ENCODE data around the gene ARPC1B. TPM values are rescaled to one million over a fixed set of nuclear protein-coding genes. Genes with fewer than 3 reads are reported as not detected.

The ARPC1B gene
- total and polyA plus RNA-seq, 9 of the 15 experiments (the other 6 are each of a cell fraction or from before 2014, with no cell fraction given) = 6.7 to 357 (median 211) TPM

GRCh38 chr7:99408379-99409191 is 34.1 kb downstream of the ARPC1B start, which contains the start of the genes BUD31 and PDAP1 (continued):
- TF ChIP-seq SIX5 (IDR thresholded peaks at IDR 0.05; ENCODE audit: borderline replicate concordance in 1 of 2, insufficient read depth in 1 of 2, low read depth in 1 of 2, low read length in 2 of 2) (0 out of 4 replicates have a peak, but pooled peaks of 1 of the 2 experiments have one; percentile 12), TRIM28 (IDR thresholded peaks at IDR 0.05) (no peak; the same call in 1 of the 2 replicates), NR4A1 (CRISPR knock-in tag; IDR thresholded peaks at IDR 0.05) (peak; percentile 61; the same call in 1 of the 2 replicates), NR4A1 (tag; IDR thresholded peaks at IDR 0.05) (0 out of 2 replicates have a peak, but pooled peaks have one; percentile 23), HDAC6 (IDR thresholded peaks at IDR 0.05; ENCODE audit: low read depth, low read length) (no peak), BRD9 (IDR thresholded peaks at IDR 0.05; ENCODE audit: low read depth, partially characterized antibody) (no peak), MYNN (IDR thresholded peaks at IDR 0.05) (peak; percentile 21; the same call in 1 of the 2 replicates), MYNN (CRISPR knock-in tag; IDR thresholded peaks at IDR 0.05) (no peak), HMBOX1 (IDR thresholded peaks at IDR 0.05) (no peak), MYBL2 (IDR thresholded peaks at IDR 0.05; ENCODE audit: low read depth) (no peak), MYBL2 (CRISPR knock-in tag; IDR thresholded peaks at IDR 0.05; ENCODE audit: borderline replicate concordance) (no peak), ZNF212 (CRISPR knock-in tag; IDR thresholded peaks at IDR 0.05) (no peak), PURB (CRISPR knock-in tag; IDR thresholded peaks at IDR 0.05; ENCODE audit: low read depth) (no peak), HNRNPUL1 (IDR thresholded peaks at IDR 0.05; ENCODE audit: low read length) (no peak), ZNF766 (CRISPR knock-in tag; conservative IDR thresholded peaks at IDR 0.05) (peak; percentile 79), TEAD2 (tag; IDR thresholded peaks at IDR 0.05) (no peak), GATAD2A (IDR thresholded peaks at IDR 0.05) (no peak), RBM17 (IDR thresholded peaks at IDR 0.05; ENCODE audit: borderline replicate concordance, low read depth, low read length) (no peak), LCOR (CRISPR knock-in tag; IDR thresholded peaks at IDR 0.05) (peak; percentile 65; the same call in 1 of the 2 replicates), NONO (IDR thresholded peaks at IDR 0.05; ENCODE audit: low read depth in 2 of 2, low read length in 1 of 2) (peak in 1 of 2 experiments; percentile 60; a peak in 2 of 4 replicates), ZFP1 (CRISPR knock-in tag; IDR thresholded peaks at IDR 0.05) (no peak), NFYB (IDR thresholded peaks at IDR 0.05; ENCODE audit: extremely low read depth, insufficient read length) (no peak), TCF3 (CRISPR knock-in tag; IDR thresholded peaks at IDR 0.05) (peak; percentile 54; the same call in 1 of the 2 replicates), CC2D1A (IDR thresholded peaks at IDR 0.05) (peak; percentile 81; the same call in 1 of the 2 replicates), GATA2 (CRISPR knock-in tag; IDR thresholded peaks at IDR 0.05) (no peak), NR3C1 (CRISPR knock-in tag; IDR thresholded peaks at IDR 0.05) (no peak)
- TF ChIP-seq, protein P1, sequence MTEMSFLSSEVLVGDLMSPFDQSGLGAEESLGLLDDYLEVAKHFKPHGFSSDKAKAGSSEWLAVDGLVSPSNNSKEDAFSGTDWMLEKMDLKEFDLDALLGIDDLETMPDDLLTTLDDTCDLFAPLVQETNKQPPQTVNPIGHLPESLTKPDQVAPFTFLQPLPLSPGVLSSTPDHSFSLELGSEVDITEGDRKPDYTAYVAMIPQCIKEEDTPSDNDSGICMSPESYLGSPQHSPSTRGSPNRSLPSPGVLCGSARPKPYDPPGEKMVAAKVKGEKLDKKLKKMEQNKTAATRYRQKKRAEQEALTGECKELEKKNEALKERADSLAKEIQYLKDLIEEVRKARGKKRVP (CRISPR knock-in tag; IDR thresholded peaks at IDR 0.05) = peak; percentile 100
- TF ChIP-seq, protein P2, sequence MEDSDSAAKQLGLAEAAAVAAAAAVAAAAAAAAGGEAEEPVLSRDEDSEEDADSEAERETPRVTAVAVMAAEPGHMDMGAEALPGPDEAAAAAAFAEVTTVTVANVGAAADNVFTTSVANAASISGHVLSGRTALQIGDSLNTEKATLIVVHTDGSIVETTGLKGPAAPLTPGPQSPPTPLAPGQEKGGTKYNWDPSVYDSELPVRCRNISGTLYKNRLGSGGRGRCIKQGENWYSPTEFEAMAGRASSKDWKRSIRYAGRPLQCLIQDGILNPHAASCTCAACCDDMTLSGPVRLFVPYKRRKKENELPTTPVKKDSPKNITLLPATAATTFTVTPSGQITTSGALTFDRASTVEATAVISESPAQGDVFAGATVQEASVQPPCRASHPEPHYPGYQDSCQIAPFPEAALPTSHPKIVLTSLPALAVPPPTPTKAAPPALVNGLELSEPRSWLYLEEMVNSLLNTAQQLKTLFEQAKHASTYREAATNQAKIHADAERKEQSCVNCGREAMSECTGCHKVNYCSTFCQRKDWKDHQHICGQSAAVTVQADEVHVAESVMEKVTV (CRISPR knock-in tag; IDR thresholded peaks at IDR 0.05) = peak; percentile 69

All from K562 (cell line).